ENCODE results near the gene UBA3.
A peak's percentile ranks its signal among the peaks of the same experiment; 100 is the strongest.

The UBA3 gene

GRCh38 chr3:69095636-69096035 lies 15.5 kb upstream of the UBA3 start:
- DNase-seq (ENCODE audit: low read depth, low spot score) = no peak
- no peak overlapping the region for H3K4me3 ChIP-seq (ENCODE audit: low read depth, low read length)
- in situ Hi-C loops (cut with HindIII; ENCODE audit: low sequenced_read_pairs) = no loop called here
- TF ChIP-seq CTCF (IDR thresholded peaks at IDR 0.05; ENCODE audit: low read depth, low read length) = no peak

- in situ Hi-C loops (cut with HindIII; ENCODE audit: low sequenced_read_pairs) = no loop called here
- DNase-seq (ENCODE audit: low read depth, low spot score) = peak; percentile 69
- no peak overlapping the region for H3K4me3 ChIP-seq (ENCODE audit: low read depth, low read length)
- no peak for TF ChIP-seq CTCF (IDR thresholded peaks at IDR 0.05; ENCODE audit: low read depth, low read length)
Observed at GRCh38 chr3:69094467-69095205, 14.5 kb upstream of the UBA3 start.

GRCh38 chr3:69092030-69092516 lies 11.9 kb upstream of the UBA3 start:
- in situ Hi-C loops (cut with HindIII; ENCODE audit: low sequenced_read_pairs) = no loop called here
- DNase-seq (ENCODE audit: low read depth, low spot score) = no peak
- TF ChIP-seq CTCF (IDR thresholded peaks at IDR 0.05; ENCODE audit: low read depth, low read length) = no peak
- no peak overlapping the region for H3K4me3 ChIP-seq (ENCODE audit: low read depth, low read length)

- H3K4me3 ChIP-seq (ENCODE audit: low read depth, low read length) = no peak overlapping the region
- no peak for TF ChIP-seq CTCF (IDR thresholded peaks at IDR 0.05; ENCODE audit: low read depth, low read length)
- DNase-seq (ENCODE audit: low read depth, low spot score) = no peak
- in situ Hi-C loops (cut with HindIII; ENCODE audit: low sequenced_read_pairs) = no loop called here
Observed at GRCh38 chr3:69091389-69092029, 11.3 kb upstream of the UBA3 start.

- DNase-seq (ENCODE audit: low read depth, low spot score) = peak; percentile 73
- TF ChIP-seq CTCF (IDR thresholded peaks at IDR 0.05; ENCODE audit: low read depth, low read length) = no peak
- H3K4me3 ChIP-seq (ENCODE audit: low read depth, low read length) = no peak overlapping the region
- in situ Hi-C loops (cut with HindIII; ENCODE audit: low sequenced_read_pairs) = no loop called here
Observed at GRCh38 chr3:69090021-69090420, 9.9 kb upstream of the UBA3 start.

DNA sequence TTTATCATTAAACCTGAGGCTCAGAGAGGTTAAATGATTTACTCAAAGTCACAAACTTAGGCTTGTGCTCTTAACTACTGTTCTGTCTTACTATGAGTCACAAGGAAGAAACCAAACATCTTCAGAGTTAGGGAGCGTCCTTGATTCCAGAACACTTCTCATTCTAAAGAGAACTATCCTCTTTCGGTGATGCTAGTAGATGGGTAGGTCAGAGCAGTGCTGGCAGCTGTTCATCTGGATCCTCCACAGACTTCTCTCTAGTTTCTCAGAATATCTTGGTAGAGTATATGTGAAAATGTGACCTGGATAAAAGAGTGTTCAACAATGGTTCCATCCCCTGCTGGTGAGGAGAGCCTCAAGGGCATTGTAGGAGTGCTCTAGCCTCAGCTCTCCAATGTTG lies 7.9 kb upstream of the UBA3 start:
- no peak overlapping the region for H3K4me3 ChIP-seq (ENCODE audit: low read depth, low read length)
- peak; percentile 65 for DNase-seq (ENCODE audit: low read depth, low spot score)
- in situ Hi-C loops (cut with HindIII; ENCODE audit: low sequenced_read_pairs) = no loop called here
- no peak for TF ChIP-seq CTCF (IDR thresholded peaks at IDR 0.05; ENCODE audit: low read depth, low read length)

Measured in astrocyte of the spinal cord (primary cell).